DND-41 (cell line): ENCODE measurements around the gene YIPF1.
"Not testable (repeated sequence)": the region's sequence is repeated elsewhere in the genome, so short reads cannot be mapped to it uniquely, and the experiment has no call there.

ENCODE experiments used
- EZH2 ChIP-seq: IDR thresholded peaks from 3 replicates; pipeline ENCODE4 v1.6.1; 2012; ENCODE audit warnings: borderline replicate concordance, low read depth, mild to moderate bottlenecking, moderate library complexity, low read length, inconsistent platforms; ENCODE audit not compliant: severe bottlenecking
- TF ChIP-seq, protein P1 (sequence below): IDR thresholded peaks from 2 replicates; pipeline ENCODE4 v1.5.1; 2012; ENCODE audit warnings: borderline replicate concordance, low read length, moderate library complexity, mild to moderate bottlenecking; ENCODE audit not compliant: poor library complexity, severe bottlenecking; ENCODE audit errors: extremely low read depth

DNA sequence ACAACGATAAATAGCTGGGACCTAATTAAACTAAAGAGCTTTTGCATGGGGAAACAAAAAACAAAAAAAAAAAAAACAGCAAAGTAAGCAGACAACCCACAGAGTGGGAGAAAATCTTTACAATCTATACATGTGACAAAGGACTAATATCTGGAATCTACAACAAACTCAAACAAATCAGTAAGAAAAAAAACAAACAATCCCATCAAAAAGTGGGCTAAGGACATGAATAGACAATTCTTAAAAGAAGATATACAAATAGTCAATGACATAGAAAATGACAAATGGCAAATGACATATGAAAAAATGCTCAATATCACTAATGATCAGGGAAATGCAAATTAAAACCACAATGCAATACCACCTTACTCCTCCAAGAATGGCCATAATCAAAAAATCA lies 73.0 kb downstream of the YIPF1 start:
- TF ChIP-seq, protein P1, sequence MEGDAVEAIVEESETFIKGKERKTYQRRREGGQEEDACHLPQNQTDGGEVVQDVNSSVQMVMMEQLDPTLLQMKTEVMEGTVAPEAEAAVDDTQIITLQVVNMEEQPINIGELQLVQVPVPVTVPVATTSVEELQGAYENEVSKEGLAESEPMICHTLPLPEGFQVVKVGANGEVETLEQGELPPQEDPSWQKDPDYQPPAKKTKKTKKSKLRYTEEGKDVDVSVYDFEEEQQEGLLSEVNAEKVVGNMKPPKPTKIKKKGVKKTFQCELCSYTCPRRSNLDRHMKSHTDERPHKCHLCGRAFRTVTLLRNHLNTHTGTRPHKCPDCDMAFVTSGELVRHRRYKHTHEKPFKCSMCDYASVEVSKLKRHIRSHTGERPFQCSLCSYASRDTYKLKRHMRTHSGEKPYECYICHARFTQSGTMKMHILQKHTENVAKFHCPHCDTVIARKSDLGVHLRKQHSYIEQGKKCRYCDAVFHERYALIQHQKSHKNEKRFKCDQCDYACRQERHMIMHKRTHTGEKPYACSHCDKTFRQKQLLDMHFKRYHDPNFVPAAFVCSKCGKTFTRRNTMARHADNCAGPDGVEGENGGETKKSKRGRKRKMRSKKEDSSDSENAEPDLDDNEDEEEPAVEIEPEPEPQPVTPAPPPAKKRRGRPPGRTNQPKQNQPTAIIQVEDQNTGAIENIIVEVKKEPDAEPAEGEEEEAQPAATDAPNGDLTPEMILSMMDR = not testable (repeated sequence)
- not testable (repeated sequence) for TF ChIP-seq EZH2
